GM18861 (cell line): ENCODE data around the gene OSTC.
"Not testable (repeated sequence)": the region's sequence is repeated elsewhere in the genome, so short reads cannot be mapped to it uniquely, and the experiment has no call there.

Source experiments
- ATAC-seq: cut with Tn5 transposase; IDR thresholded peaks from one replicate; pipeline ENCODE4 v1.9.1; 2021; ENCODE audit not compliant: unreplicated experiment

The OSTC gene

GRCh38 chr4:108710578-108710977, 60.2 kb downstream of the OSTC start:
- not testable (repeated sequence) for ATAC-seq

- ATAC-seq, result no peak
Measured at GRCh38 chr4:108714880-108715279, 64.5 kb downstream of the OSTC start.

GRCh38 chr4:108716340-108716739, 65.9 kb downstream of the OSTC start:
- ATAC-seq, result no peak

GRCh38 chr4:108717386-108717785, 67.0 kb downstream of the OSTC start:
- no peak for ATAC-seq
